ENCODE results near the gene PLEKHB2. TPM values are rescaled to one million over a fixed set of nuclear protein-coding genes. Genes with fewer than 3 reads are reported as not detected.
"Not testable (repeated sequence)": the region's sequence is repeated elsewhere in the genome, so short reads cannot be mapped to it uniquely, and the experiment has no call there.

The PLEKHB2 gene

GRCh38 chr2:131181451-131181850 lies 76.3 kb downstream of the PLEKHB2 start:
- 90% methylated on average over 4 of the region's 4 CpGs for WGBS
- H3K4ac ChIP-seq (ENCODE audit: low read depth in 1 of 2, low read length in 2 of 2); H2AFZ ChIP-seq (ENCODE audit: low read depth, low read length); H3K23ac ChIP-seq (ENCODE audit: low read length in 2 of 2); H3K14ac ChIP-seq (ENCODE audit: low read length in 2 of 2); DNase-seq; H3K9me3 ChIP-seq (ENCODE audit: control insufficient read depth, low read length); H3K27ac ChIP-seq (ENCODE audit: low read length, poor library complexity, severe bottlenecking); H3K79me1 ChIP-seq (replicated peaks; ENCODE audit: low read length, poor library complexity, severe bottlenecking); H2BK120ac ChIP-seq (ENCODE audit: low read depth, low read length); H3K9ac ChIP-seq (ENCODE audit: low read length); H4K91ac ChIP-seq (ENCODE audit: low read length); H4K8ac ChIP-seq (ENCODE audit: low read length); H3K18ac ChIP-seq (ENCODE audit: low read depth in 1 of 2, low read length in 2 of 2); H3K36me3 ChIP-seq (ENCODE audit: control insufficient read depth in 1 of 2, insufficient read depth in 2 of 2, low read depth in 1 of 2, low read length in 2 of 2); H3K4me1 ChIP-seq (ENCODE audit: control insufficient read depth, insufficient read depth, low read depth, low read length); H3K4me2 ChIP-seq (ENCODE audit: low read length, poor library complexity, severe bottlenecking); H2AK5ac ChIP-seq (ENCODE audit: low read length, severe bottlenecking); H2BK15ac ChIP-seq (ENCODE audit: low read depth, poor library complexity, severe bottlenecking); H2BK12ac ChIP-seq (ENCODE audit: low read length in 2 of 2); H2BK5ac ChIP-seq (ENCODE audit: low read depth, low read length, poor library complexity, severe bottlenecking); H3K4me3 ChIP-seq (ENCODE audit: insufficient read depth in 1 of 2, low read depth in 1 of 2, low read length in 2 of 2): not testable (repeated sequence)
- peaks cover 0 to 18% of the 10 kb centered on the region in 2 experiments for H3K27me3 ChIP-seq (ENCODE audit: control insufficient read depth in 1 of 2, insufficient read depth in 1 of 2, low read length in 2 of 2)

GRCh38 chr2:131193421-131193820 lies 88.3 kb downstream of the PLEKHB2 start:
- H3K79me1 ChIP-seq (replicated peaks; ENCODE audit: low read length, poor library complexity, severe bottlenecking); DNase-seq; H3K18ac ChIP-seq (ENCODE audit: low read depth in 1 of 2, low read length in 2 of 2); H3K4ac ChIP-seq (ENCODE audit: low read depth in 1 of 2, low read length in 2 of 2); H2BK15ac ChIP-seq (ENCODE audit: low read depth, poor library complexity, severe bottlenecking); H3K36me3 ChIP-seq (ENCODE audit: control insufficient read depth in 1 of 2, insufficient read depth in 2 of 2, low read depth in 1 of 2, low read length in 2 of 2); H2BK5ac ChIP-seq (ENCODE audit: low read depth, low read length, poor library complexity, severe bottlenecking); H3K4me2 ChIP-seq (ENCODE audit: low read length, poor library complexity, severe bottlenecking); H3K23ac ChIP-seq (ENCODE audit: low read length in 2 of 2); H2BK12ac ChIP-seq (ENCODE audit: low read length in 2 of 2); H3K4me3 ChIP-seq (ENCODE audit: insufficient read depth in 1 of 2, low read depth in 1 of 2, low read length in 2 of 2); H3K27me3 ChIP-seq (ENCODE audit: control insufficient read depth in 1 of 2, insufficient read depth in 1 of 2, low read length in 2 of 2); H3K27ac ChIP-seq (ENCODE audit: low read length, poor library complexity, severe bottlenecking); H4K8ac ChIP-seq (ENCODE audit: low read length); H3K14ac ChIP-seq (ENCODE audit: low read length in 2 of 2); H2AK5ac ChIP-seq (ENCODE audit: low read length, severe bottlenecking); H2AFZ ChIP-seq (ENCODE audit: low read depth, low read length); H4K91ac ChIP-seq (ENCODE audit: low read length); H3K9ac ChIP-seq (ENCODE audit: low read length); H3K9me3 ChIP-seq (ENCODE audit: control insufficient read depth, low read length); H2BK120ac ChIP-seq (ENCODE audit: low read depth, low read length); H3K4me1 ChIP-seq (ENCODE audit: control insufficient read depth, insufficient read depth, low read depth, low read length): not testable (repeated sequence)
- 45% methylated on average over 3 of the region's 3 CpGs for WGBS

DNA sequence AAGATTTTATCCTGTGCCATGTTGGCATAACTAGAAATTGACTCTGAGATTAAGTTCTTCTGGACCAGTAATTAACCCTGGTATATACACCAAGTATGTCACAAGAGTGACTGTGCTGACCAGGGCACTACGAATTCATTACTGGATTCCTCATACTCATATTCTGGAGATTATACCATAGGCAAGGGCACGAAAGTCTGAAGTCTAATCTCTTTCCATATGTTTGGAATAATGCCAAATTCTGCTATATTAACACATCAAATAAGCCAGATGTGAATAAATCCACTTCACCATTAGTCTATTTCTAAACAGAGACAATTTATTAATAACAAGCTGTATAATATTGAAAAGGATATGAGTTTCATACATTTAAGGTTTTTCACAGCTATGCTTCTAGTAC lies 91.0 kb downstream of the PLEKHB2 start:
- H3K4ac ChIP-seq (ENCODE audit: low read depth in 1 of 2, low read length in 2 of 2); H2AK5ac ChIP-seq (ENCODE audit: low read length, severe bottlenecking); H3K4me3 ChIP-seq (ENCODE audit: insufficient read depth in 1 of 2, low read depth in 1 of 2, low read length in 2 of 2); H2BK5ac ChIP-seq (ENCODE audit: low read depth, low read length, poor library complexity, severe bottlenecking); H3K79me1 ChIP-seq (replicated peaks; ENCODE audit: low read length, poor library complexity, severe bottlenecking); H3K4me1 ChIP-seq (ENCODE audit: control insufficient read depth, insufficient read depth, low read depth, low read length); H2BK120ac ChIP-seq (ENCODE audit: low read depth, low read length); H3K9me3 ChIP-seq (ENCODE audit: control insufficient read depth, low read length); H3K36me3 ChIP-seq (ENCODE audit: control insufficient read depth in 1 of 2, insufficient read depth in 2 of 2, low read depth in 1 of 2, low read length in 2 of 2); H4K8ac ChIP-seq (ENCODE audit: low read length); H2BK15ac ChIP-seq (ENCODE audit: low read depth, poor library complexity, severe bottlenecking); H3K27ac ChIP-seq (ENCODE audit: low read length, poor library complexity, severe bottlenecking); H3K27me3 ChIP-seq (ENCODE audit: control insufficient read depth in 1 of 2, insufficient read depth in 1 of 2, low read length in 2 of 2); H3K23ac ChIP-seq (ENCODE audit: low read length in 2 of 2); DNase-seq; H3K14ac ChIP-seq (ENCODE audit: low read length in 2 of 2); H3K9ac ChIP-seq (ENCODE audit: low read length); H4K91ac ChIP-seq (ENCODE audit: low read length); H2AFZ ChIP-seq (ENCODE audit: low read depth, low read length); H3K4me2 ChIP-seq (ENCODE audit: low read length, poor library complexity, severe bottlenecking); H3K18ac ChIP-seq (ENCODE audit: low read depth in 1 of 2, low read length in 2 of 2); H2BK12ac ChIP-seq (ENCODE audit: low read length in 2 of 2): not testable (repeated sequence)
- WGBS: 86% methylated on average over 1 of the region's 2 CpGs

Small RNA genes within 50 kb of the gene (small RNA-seq; reads per million reads assigned to genes)
- not detected for gene AC009477.1 (ENCODE audit: low read depth)

Data from mesenchymal stem cell (in vitro differentiated cells and primary cell).